Thoracic aorta (tissue), 2 donors: ENCODE data around the gene MBNL1. TPM values are rescaled to one million over a fixed set of nuclear protein-coding genes. Genes with fewer than 3 reads are reported as not detected.

Source experiments
- ATAC-seq: fragments of 150-250 bp; one replicate; pipeline ENCODE4 v1.8.0; 2017; ENCODE audit warnings: low read depth; ENCODE audit not compliant: insufficient number of reproducible peaks, low FRiP score
- DNase-seq: peaks from one replicate; pipeline ENCODE4 v3.0.0-alpha.2; 2020; ENCODE audit warnings: low spot score
- H3K27ac ChIP-seq, 2 donors: fragments of 200-600 bp; sonication (generic); 1 replicate in 1 of 2; 2 replicates in 1 of 2; pipeline ENCODE4 v1.5.1; 2016; ENCODE audit warnings: mild to moderate bottlenecking in 2 of 2, moderate library complexity in 2 of 2
- H3K27me3 ChIP-seq: fragments of 200-600 bp; sonication (generic); replicated peaks from 2 replicates; pipeline ENCODE4 v1.6.0; 2016; ENCODE audit warnings: mild to moderate bottlenecking; ENCODE audit not compliant: insufficient read depth
- H3K36me3 ChIP-seq: fragments of 200-600 bp; sonication (generic); one replicate; pipeline ENCODE4 v1.5.1; 2016
- H3K4me1 ChIP-seq, 2 donors: fragments of 200-600 bp; sonication (generic); 1 replicate in 1 of 2; 2 replicates in 1 of 2; pipeline versions ENCODE4 v1.5.1 to v1.6.0; 2016; ENCODE audit warnings: low read depth in 2 of 2, mild to moderate bottlenecking in 1 of 2; ENCODE audit not compliant: control insufficient read depth in 1 of 2
- H3K4me3 ChIP-seq: fragments of 200-600 bp; sonication (generic); 2 replicates; pipeline ENCODE4 v1.5.1; 2016; ENCODE audit warnings: mild to moderate bottlenecking
- H3K9me3 ChIP-seq: fragments of 200-600 bp; sonication (generic); 2 replicates; pipeline ENCODE4 v1.5.1; 2016
- CTCF ChIP-seq: fragments of 200-600 bp; sonication (generic); IDR thresholded peaks from one replicate; pipeline ENCODE4 v1.5.1; 2019; ENCODE audit warnings: antibody characterized with exemption
- total RNA-seq, 2 donors: library from RNA; depleted of rRNA; stranded (reverse); fragments of >200 nt; gene quantifications; one replicate each; pipeline versions ENCODE4 v1.1.0 to v1.2.3, GENCODE V29; 2016

Gene MBNL1
- total RNA-seq, 2 donors from 2014 or later: 783 to 1,062 TPM

- Histone ChIP-seq H3K9me3 (no peaks in the 10 kb centered on the region), H3K36me3 (no peaks in the 10 kb centered on the region), H3K4me1 (peaks cover 53 to 88% of the 10 kb centered on the region in 2 donors), H3K4me3 (no peak overlapping the region), H3K27ac (peak overlapping the region; percentile 75 to 84), H3K27me3 (no peaks in the 10 kb centered on the region)
- no peak for TF ChIP-seq CTCF
- DNase-seq (no peak), ATAC-seq (no peak)
These were observed 45.2 kb downstream of the MBNL1 start for GRCh38 chr3:152313914-152314313.

- peaks cover 53 to 86% of the 10 kb centered on the region in 2 donors for H3K4me1 ChIP-seq
- H3K27me3 ChIP-seq: no peaks in the 10 kb centered on the region
- H3K36me3 ChIP-seq: no peaks in the 10 kb centered on the region
- ATAC-seq (peak; percentile 50), DNase-seq (no peak)
- no peaks in the 10 kb centered on the region for H3K9me3 ChIP-seq
- peak overlapping the region; percentile 50 for H3K4me3 ChIP-seq
- TF ChIP-seq CTCF: no peak
- peak overlapping the region; percentile 75 to 84 for H3K27ac ChIP-seq
These were observed 46.1 kb downstream of the MBNL1 start for GRCh38 chr3:152314677-152315353.

GRCh38 chr3:152315623-152316022, 46.9 kb downstream of the MBNL1 start:
- peak overlapping the region; percentile 50 for H3K4me3 ChIP-seq
- ATAC-seq (no peak), DNase-seq (no peak)
- TF ChIP-seq CTCF: no peak
- H3K27me3 ChIP-seq: no peaks in the 10 kb centered on the region
- peaks cover 53 to 86% of the 10 kb centered on the region in 2 donors for H3K4me1 ChIP-seq
- no peaks in the 10 kb centered on the region for H3K36me3 ChIP-seq
- no peaks in the 10 kb centered on the region for H3K9me3 ChIP-seq
- H3K27ac ChIP-seq: peak overlapping the region; percentile 75 to 84

- peak overlapping the region; percentile 50 for H3K4me3 ChIP-seq
- DNase-seq: no peak
- H3K27ac ChIP-seq: peak overlapping the region; percentile 75 to 84
- no peaks in the 10 kb centered on the region for H3K36me3 ChIP-seq
- H3K4me1 ChIP-seq: peaks cover 60 to 87% of the 10 kb centered on the region in 2 donors
- no peak for TF ChIP-seq CTCF
- ATAC-seq: no peak
- H3K27me3 ChIP-seq: no peaks in the 10 kb centered on the region
- no peaks in the 10 kb centered on the region for H3K9me3 ChIP-seq
These were observed 47.6 kb downstream of the MBNL1 start for GRCh38 chr3:152316318-152316717.

- Histone ChIP-seq H3K36me3 (no peaks in the 10 kb centered on the region), H3K9me3 (no peaks in the 10 kb centered on the region), H3K27me3 (no peaks in the 10 kb centered on the region), H3K27ac (peak overlapping the region; percentile 75 to 84), H3K4me3 (peak overlapping the region; percentile 6), H3K4me1 (peaks cover 69 to 93% of the 10 kb centered on the region in 2 donors)
- no peak for TF ChIP-seq CTCF
- ATAC-seq (no peak), DNase-seq (no peak)
These were observed 48.5 kb downstream of the MBNL1 start for GRCh38 chr3:152317184-152317583.
